ENCODE results near the gene TSPYL2.

GRCh38 chrX:53039236-53039635 is 42.9 kb upstream of the TSPYL2 start:
- no peak for TF ChIP-seq EZH2 (IDR thresholded peaks at IDR 0.05; ENCODE audit: borderline replicate concordance, low read length)
- no peak for TF ChIP-seq CTCF (IDR thresholded peaks at IDR 0.05; ENCODE audit: low read length)
